Epithelial cell of esophagus (primary cell): ENCODE data around the gene ULK4.

Experiments
- DNase-seq: peaks from one replicate; pipeline ENCODE4 v3.0.0; 2010; ENCODE audit warnings: low read depth
- H3K4me3 ChIP-seq: 2 replicates; pipeline ENCODE4 v1.5.1; 2011; ENCODE audit warnings: mild to moderate bottlenecking, low read length, control low read depth
- CTCF ChIP-seq: IDR thresholded peaks from 2 replicates; pipeline ENCODE4 v1.5.1; 2011; ENCODE audit warnings: low read depth, mild to moderate bottlenecking, low read length, control low read depth, inconsistent platforms; ENCODE audit not compliant: insufficient read depth; ENCODE audit errors: missing control alignments

Gene ULK4

GRCh38 chr3:41198526-41198925 is 763.4 kb downstream of the ULK4 start:
- TF ChIP-seq CTCF, result no peak
- DNase-seq, result peak; percentile 35

GRCh38 chr3:41198046-41198445 is 763.9 kb downstream of the ULK4 start:
- no peak for TF ChIP-seq CTCF
- no peak overlapping the region for H3K4me3 ChIP-seq
- no peak for DNase-seq

More at GRCh38 chr3:41198526-41198925, 763.4 kb downstream of the ULK4 start:
- peak overlapping the region; percentile 79 for H3K4me3 ChIP-seq
